GM18499 (cell line): ENCODE results near the gene FAM83F.

Experiments
- ATAC-seq: cut with Tn5 transposase; IDR thresholded peaks from one replicate; pipeline ENCODE4 v1.9.1; 2021; ENCODE audit warnings: moderate number of reproducible peaks; ENCODE audit not compliant: insufficient read depth, unreplicated experiment

Gene FAM83F

GRCh38 chr22:40030758-40031095 is 36.0 kb downstream of the FAM83F start:
- no peak for ATAC-seq

GRCh38 chr22:40031766-40032470 is 37.2 kb downstream of the FAM83F start:
- no peak for ATAC-seq

GRCh38 chr22:40033586-40034380 is 39.0 kb downstream of the FAM83F start:
- ATAC-seq, result no peak

GRCh38 chr22:40035351-40035750 is 40.6 kb downstream of the FAM83F start:
- ATAC-seq, result no peak

GRCh38 chr22:40036126-40036525 is 41.4 kb downstream of the FAM83F start:
- no peak for ATAC-seq

GRCh38 chr22:40036591-40037225 is 42.0 kb downstream of the FAM83F start:
- ATAC-seq, result no peak

DNA sequence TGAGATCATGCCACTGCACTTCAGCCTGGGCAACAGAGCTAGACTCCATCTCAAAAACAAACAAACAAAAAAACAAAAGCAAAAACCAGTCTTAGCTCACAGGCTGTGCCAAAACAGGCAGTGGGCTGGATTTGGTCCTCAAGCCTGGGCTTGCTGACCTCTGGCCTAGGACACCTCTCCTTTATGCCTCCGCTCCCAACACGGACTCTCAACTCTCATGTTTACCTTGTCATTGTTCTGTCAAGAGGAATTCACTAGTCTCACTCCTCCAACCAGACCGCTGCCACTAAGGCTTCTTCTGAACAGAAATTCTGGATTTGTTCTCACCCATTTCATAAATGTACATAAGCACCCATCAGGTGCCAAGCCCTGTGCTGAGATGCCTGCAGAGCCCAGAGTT is 42.6 kb downstream of the FAM83F start:
- no peak for ATAC-seq

DNA sequence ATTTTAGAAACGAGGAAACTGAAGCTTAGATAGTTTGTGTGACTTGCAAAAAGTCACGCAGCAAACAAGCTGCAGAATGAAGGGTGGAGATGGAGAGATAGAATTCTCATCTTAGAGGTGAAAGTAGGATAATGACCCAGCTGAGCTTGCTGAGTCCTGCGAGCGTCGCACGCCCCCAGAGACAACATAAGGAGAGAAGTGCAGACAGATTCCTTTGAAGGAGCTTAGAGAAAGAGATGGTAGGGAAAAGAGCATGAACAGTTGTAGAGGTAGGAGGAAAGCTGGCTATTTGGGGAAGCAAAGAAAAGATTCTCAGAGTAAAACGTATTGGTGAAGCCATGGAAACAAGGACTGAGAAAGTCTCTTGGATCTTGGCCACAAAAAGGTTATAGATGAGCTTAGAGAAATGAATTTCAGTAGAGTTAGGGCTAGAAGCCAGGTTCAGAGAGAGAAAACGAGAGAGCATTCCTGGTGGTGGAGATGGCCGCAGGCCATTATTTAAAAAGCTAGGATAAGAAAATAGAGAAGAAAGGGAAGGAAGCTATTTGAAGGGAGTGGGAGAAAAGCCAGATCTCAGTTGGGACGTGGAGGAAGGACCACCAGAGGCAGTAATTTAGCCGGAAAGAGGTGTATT is 44.8 kb downstream of the FAM83F start:
- ATAC-seq, result no peak

DNA sequence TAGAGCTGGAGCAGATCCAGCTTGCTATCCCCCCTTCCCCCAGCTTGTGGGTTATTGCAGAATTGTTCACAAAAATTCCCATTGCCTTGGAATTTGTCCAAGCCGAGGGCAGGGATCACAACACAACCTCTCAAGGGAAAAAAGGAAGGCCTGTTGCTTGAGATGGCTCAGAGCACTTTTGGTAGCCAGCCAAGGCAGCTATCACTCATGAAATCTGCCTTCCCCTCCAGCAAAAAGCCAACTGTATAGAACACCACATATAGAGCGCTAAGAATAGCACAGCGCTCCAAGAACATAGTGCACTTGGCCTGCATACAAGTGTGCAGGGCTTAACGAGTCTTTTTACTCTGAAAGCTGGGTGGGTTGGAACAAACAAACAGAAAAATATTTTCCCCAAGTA is 46.2 kb downstream of the FAM83F start:
- no peak for ATAC-seq

GRCh38 chr22:40041366-40042137 is 46.8 kb downstream of the FAM83F start:
- no peak for ATAC-seq

GRCh38 chr22:40042312-40042711 is 47.6 kb downstream of the FAM83F start:
- no peak for ATAC-seq

GRCh38 chr22:40043081-40043480 is 48.3 kb downstream of the FAM83F start:
- ATAC-seq, result no peak

GRCh38 chr22:40043793-40044101 is 49.0 kb downstream of the FAM83F start:
- no peak for ATAC-seq

DNA sequence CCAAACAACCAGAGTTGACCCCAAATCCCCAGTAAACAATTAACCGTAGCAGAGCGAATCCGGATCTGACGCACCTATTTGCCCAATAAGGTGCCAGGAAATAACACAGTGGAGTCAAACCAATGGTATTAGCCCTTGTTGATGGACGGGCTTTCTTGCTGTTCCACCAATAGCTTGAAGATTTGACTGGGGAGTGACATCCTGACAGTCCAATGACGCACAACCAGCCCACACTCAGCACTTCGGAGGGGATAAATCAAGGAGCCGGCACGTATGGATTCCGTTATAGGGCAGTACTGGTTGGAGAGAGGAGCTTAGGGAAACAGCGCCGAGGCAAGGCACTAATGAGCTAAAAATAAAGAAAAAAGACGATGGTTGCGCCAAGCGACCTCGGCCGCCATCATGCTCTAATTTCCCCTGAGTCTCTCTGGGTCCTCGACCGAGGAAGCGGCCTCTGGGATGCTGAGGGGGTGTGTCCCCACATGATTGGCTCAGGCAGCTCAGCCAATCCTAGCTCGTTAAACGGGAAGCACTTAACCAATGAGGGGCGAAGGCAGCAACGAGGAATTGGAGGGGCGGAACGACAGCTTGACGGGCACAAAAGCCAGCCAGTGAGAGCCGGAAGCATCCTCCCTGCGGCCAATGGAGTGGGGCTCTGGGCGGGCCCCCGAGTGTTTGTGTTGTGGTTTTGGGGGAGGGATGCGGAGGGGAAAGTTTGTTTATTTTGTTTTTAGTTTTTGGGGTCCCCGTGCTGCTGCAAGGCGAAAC is 49.5 kb downstream of the FAM83F start:
- ATAC-seq, result peak; percentile 73

GRCh38 chr22:40044870-40045834 is 50.4 kb downstream of the FAM83F start:
- no peak for ATAC-seq

- no peak for ATAC-seq
These were observed 51.4 kb downstream of the FAM83F start for GRCh38 chr22:40046126-40046525.

DNA sequence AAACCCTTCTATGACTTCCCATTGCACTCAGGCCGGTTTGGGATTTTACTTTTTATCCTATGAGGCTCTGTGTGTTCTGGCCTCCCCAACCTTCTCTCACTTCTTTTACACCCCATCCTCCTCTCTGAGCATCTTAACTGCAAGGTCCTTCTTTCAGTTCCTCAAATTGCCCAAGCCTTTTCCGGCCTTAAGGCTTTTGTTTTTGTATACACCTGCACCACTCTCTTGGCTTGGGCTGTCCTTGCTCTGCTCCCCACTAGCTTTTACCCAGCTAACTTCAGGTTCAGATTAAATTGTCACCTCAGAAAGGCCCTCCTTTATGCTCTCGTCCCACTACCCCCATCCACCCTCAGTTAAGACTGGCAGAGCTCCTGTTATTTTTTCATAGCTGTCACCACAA is 55.5 kb downstream of the FAM83F start:
- peak; percentile 53 for ATAC-seq

GRCh38 chr22:40051322-40051721 is 56.6 kb downstream of the FAM83F start:
- ATAC-seq, result no peak

DNA sequence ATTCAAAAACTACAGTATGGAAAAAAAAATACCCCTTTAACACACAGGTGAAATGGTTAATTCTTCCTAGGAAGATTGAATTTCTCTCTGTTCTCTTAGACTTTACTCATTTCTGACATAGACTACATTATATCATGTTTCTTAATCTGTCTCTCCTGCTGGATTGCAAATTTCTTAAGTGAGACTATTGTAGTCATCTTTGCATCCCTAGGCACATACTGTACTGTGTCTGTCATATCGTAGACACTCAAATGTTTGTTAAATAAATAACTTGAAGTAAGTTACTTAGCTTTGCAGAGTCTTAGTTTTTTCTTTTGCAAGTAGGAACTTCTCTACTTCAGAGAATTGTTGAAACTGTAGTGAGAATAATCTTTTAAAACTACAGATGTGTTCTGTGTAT is 58.7 kb downstream of the FAM83F start:
- ATAC-seq, result no peak
